Kidney tubule cell (primary cell): ENCODE measurements around the gene DOLPP1.
"Not testable (repeated sequence)": the region's sequence is repeated elsewhere in the genome, so short reads cannot be mapped to it uniquely, and the experiment has no call there.

ENCODE experiments used
- DNase-seq: peaks from one replicate; pipeline ENCODE4 v3.0.0-alpha.2; 2018; ENCODE audit warnings: low spot score

Gene DOLPP1

GRCh38 chr9:129080601-129081387 lies at the start of gene DOLPP1:
Gene DOLPP1 (plus strand): TSS chr9:129081111. CDS start chr9:129081132, 21 bp downstream.
- DNase-seq = peak; percentile 100

GRCh38 chr9:129031514-129031913 lies 49.4 kb upstream of the DOLPP1 start:
- DNase-seq = no peak

- no peak for DNase-seq
These were observed 48.3 kb upstream of the DOLPP1 start for GRCh38 chr9:129032541-129033159.

GRCh38 chr9:129033216-129033615 lies 47.7 kb upstream of the DOLPP1 start:
- no peak for DNase-seq

- not testable (repeated sequence) for DNase-seq
These were observed 45.1 kb upstream of the DOLPP1 start for GRCh38 chr9:129035838-129036237.

GRCh38 chr9:129036241-129036922 lies 44.5 kb upstream of the DOLPP1 start, which contains the start of gene MIGA2:
Gene MIGA2 (plus strand): TSS chr9:129036626. CDS start chr9:129040595, 3,969 bp downstream.
- peak; percentile 99 for DNase-seq

GRCh38 chr9:129036923-129037766 lies 43.8 kb upstream of the DOLPP1 start:
- peak; percentile 9 for DNase-seq

- no peak for DNase-seq
These were observed 43.2 kb upstream of the DOLPP1 start for GRCh38 chr9:129037767-129038098.

- no peak for DNase-seq
These were observed 42.6 kb upstream of the DOLPP1 start for GRCh38 chr9:129038109-129038852.

- no peak for DNase-seq
These were observed 40.7 kb upstream of the DOLPP1 start for GRCh38 chr9:129040113-129040643.

- DNase-seq = no peak
These were observed 38.9 kb upstream of the DOLPP1 start for GRCh38 chr9:129042016-129042415.

- peak; percentile 90 for DNase-seq
These were observed 28.3 kb upstream of the DOLPP1 start for GRCh38 chr9:129052592-129052991.

- no peak for DNase-seq
These were observed 27.9 kb upstream of the DOLPP1 start for GRCh38 chr9:129053020-129053419.

GRCh38 chr9:129054163-129054851 lies 26.6 kb upstream of the DOLPP1 start:
- DNase-seq = no peak

- peak; percentile 46 for DNase-seq
These were observed 21.7 kb upstream of the DOLPP1 start for GRCh38 chr9:129058965-129059795.

GRCh38 chr9:129059796-129060785 lies 20.8 kb upstream of the DOLPP1 start:
- DNase-seq = no peak

- no peak for DNase-seq
These were observed 19.9 kb upstream of the DOLPP1 start for GRCh38 chr9:129060991-129061390.

GRCh38 chr9:129063061-129063460 lies 17.9 kb upstream of the DOLPP1 start:
- no peak for DNase-seq
